OCI-LY7 (cell line): Measurements from ENCODE around the gene MOGAT2.

Experiments used
- CTCF ChIP-seq: fragments of 200-600 bp; sonication (generic); conservative IDR thresholded peaks from 2 replicates; pipeline ENCODE4 v1.5.1; 2014; ENCODE audit warnings: mild to moderate bottlenecking, antibody characterized with exemption, low read length, moderate library complexity, mixed read lengths
- EZH2phosphoT487 ChIP-seq: fragments of 200-600 bp; sonication (generic); IDR thresholded peaks from 2 replicates; pipeline ENCODE4 v1.6.1; 2018; ENCODE audit warnings: low read depth, borderline replicate concordance, mild to moderate bottlenecking, mixed run types, antibody characterized with exemption, low read length, moderate library complexity, mixed read lengths

GRCh38 chr11:75776546-75776945 is 58.9 kb downstream of the MOGAT2 start:
- TF ChIP-seq CTCF = no peak
- no peak for TF ChIP-seq EZH2phosphoT487
